Amygdala (tissue), 56 donors: ENCODE measurements around the gene STRIT1.
"Not testable (repeated sequence)": the region's sequence is repeated elsewhere in the genome, so short reads cannot be mapped to it uniquely, and the experiment has no call there.

Experiments used
- DNase-seq, 56 donors: peaks; one replicate each; lab custom pipeline; 2025; lab: John Stamatoyannopoulos, UW

STRIT1 gene

DNA sequence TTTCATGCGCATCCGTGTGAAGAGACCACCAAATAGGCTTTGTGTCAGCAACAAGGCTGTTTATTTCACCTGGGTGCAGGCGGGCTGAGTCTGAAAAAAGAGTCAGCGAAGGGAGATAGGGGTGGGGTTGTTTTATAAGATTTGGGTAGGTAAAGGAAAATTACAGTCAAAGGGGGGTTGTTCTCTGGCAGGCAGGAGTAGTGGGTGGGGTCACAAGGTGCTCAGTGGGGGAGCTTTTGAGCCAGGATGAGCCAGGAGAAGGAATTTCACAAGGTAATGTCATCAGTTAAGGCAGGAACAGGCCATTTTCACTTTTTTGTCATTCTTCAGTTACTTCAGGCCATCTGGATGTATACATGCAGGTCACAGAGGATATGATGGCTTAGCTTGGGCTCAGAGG is 19.0 kb downstream of the STRIT1 start:
- DNase-seq: not testable (repeated sequence)

- DNase-seq: no peak
Measured at GRCh38 chr3:155271343-155271613, 22.2 kb downstream of the STRIT1 start.

DNA sequence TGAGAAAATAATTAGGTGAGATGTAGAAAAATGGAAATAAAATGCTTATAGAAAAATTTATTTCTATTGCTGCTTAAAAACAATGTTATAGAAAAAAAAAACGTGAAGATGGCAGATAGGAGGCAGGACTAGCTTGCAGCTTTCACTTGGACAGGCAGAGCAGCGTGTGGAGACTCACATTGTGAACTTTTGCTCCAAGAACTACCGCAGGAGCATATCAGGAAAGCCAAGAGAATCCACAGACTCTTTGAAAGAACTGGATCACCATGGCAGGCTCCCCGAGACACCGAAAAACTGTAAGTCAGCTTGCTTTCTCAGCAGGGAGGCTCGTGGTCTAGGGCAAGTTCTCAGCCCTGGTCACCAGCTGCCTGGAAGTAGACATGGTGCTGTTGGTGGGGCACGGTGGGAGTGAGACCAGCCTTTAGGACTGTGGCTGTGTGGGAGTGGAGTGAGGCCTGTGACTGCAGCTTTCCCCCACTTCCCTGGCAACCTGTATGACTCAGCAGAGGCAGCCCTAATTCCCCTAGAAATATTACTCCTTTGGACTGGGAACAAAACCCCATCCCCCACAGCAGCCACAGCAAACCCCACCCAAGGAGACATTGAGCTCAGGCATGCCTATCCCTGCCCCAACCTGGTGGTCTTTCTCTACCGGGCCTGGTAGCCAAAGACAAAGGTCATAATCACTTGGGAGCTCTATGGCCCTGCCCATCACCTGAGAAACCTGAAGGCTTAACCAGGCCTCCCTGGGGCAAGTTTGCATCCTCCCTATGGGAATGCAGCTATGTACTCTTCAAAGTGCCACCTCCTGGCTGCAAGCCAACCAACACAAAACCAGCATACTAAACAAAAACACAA is 22.8 kb downstream of the STRIT1 start:
- DNase-seq: no peak

GRCh38 chr3:155270063-155270462 is 23.4 kb downstream of the STRIT1 start:
- DNase-seq: no peak

DNA sequence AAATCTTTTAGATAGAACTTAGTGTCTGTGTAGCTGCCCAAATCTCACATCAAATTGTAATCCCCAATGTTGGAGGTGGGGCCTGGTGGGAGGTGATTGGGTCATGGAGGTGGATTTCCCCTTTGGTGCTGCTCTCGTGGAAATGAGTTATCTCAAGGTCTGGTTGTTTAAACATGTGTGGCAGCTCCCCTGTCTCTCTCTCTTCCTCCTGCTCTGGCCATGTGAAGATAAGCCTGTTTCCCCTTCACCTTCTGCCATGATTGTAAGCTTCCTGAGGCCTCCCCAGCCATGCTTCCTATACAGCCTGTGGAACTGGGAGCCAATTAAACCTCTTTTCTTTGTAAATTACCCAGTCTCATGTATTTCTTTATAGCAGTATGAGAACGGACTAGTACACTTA is 30.6 kb downstream of the STRIT1 start:
- not testable (repeated sequence) for DNase-seq

DNA sequence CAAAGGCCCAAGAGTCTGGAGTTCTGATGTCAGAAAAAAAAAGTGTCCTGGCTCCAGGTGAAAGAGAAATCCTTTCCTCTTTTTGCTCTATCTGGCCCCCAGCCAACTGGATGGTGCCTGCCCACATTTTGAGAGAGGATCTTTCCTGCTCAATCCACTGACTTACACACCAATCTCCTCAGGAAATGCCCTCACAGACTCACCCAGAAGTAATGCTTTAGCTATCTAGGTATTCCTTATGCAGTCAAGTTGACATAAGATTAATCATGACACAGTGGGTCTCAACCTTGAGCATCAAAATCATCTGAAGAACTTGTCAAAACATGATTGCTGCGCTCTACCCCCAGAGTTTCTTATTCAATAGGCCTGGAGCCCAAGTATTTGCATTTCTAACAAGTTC is 31.2 kb downstream of the STRIT1 start:
- DNase-seq: no peak

DNA sequence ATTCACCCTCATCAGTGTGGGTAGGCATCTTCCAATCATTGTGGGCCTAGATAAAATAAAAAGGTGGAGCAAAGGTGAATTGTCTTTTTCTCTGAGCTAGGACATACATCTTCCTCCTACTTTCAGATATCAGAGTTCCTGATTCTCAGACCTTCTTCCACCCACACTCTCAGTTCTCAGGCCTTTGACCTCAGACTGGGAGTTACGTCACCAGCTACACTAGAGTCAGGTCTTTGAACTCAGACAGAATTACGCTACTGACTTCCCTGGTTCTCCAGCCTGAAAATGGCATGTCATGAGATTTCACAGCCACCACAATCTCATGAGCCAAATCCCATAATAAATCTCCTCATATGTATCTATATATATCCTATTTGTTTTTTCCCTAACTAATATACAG is 39.0 kb downstream of the STRIT1 start:
- DNase-seq: no peak

DNA sequence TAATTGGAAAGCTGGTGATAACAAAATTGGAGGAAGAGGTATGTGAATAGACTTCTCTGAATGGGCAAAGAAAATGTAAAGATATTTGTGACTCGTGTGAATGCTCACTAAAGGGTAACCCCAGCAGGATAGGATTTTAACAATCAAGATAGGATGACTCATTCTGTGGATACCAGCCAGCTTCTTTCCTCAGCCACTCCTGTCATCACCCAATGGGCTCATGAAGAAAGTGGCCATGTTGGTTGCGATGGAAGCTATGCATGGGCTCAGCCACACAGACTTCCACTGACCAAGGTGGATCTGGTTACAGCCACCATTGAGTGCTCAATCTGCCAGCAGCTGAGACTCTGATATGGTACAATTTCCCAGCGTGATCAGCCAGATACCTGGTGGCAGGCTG is 40.9 kb downstream of the STRIT1 start:
- DNase-seq: no peak

- no peak for DNase-seq
Measured at GRCh38 chr3:155252021-155252420, 41.5 kb downstream of the STRIT1 start.

GRCh38 chr3:155248531-155249187 is 44.8 kb downstream of the STRIT1 start:
- no peak for DNase-seq

- DNase-seq: no peak
Measured at GRCh38 chr3:155244699-155245098, 48.8 kb downstream of the STRIT1 start.

GRCh38 chr3:155244216-155244615 is 49.3 kb downstream of the STRIT1 start:
- peak in 3 of 56 donors; percentile 1 to 35 (median 2) for DNase-seq

DNA sequence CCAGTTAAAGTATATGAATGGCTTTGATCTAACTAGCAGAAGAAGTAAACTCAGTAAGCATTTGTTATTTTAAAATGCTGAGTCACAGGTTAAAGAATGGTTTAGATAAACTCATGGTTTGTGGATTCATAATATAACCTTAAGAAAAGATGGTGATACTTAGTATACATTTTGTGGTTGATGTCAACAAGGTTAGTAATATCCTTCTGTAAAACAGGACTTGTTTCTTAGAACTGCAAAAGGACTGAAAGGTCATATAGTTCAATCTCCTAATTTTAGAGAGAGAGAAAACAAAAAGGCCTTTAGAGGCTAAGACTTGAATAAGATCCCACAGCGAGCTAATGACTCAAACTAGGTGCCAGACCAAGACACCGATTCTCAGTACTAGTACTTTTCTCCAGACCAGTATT is 50.0 kb downstream of the STRIT1 start:
- no peak for DNase-seq

GRCh38 chr3:155242342-155242741 is 51.1 kb downstream of the STRIT1 start:
- no peak for DNase-seq

DNA sequence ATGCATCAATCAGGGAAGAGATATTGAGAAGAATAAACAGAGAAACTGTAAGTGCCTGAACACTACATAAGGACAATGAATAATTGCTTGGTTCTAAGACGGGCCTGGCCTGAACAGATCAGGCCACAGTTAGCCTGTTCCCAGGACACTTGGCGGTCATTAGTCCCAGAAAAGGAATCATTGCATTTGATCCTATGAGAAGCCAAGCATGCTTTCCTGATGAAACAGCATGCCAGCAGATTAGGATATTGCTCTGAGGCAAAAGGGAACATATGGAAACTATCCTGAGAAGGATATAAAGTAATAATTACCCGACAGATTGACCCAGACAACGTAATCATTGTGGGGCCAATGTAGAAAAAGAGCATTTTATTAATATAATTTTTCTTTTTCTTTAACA is 51.9 kb downstream of the STRIT1 start:
- DNase-seq: no peak
